Caco-2 (cell line): ENCODE data around the gene FBXO36. TPM values are rescaled to one million over a fixed set of nuclear protein-coding genes. Genes with fewer than 3 reads are reported as not detected.
A peak's percentile ranks its signal among the peaks of the same experiment; 100 is the strongest.

ENCODE experiments used
- BruUV-seq: library from RNA; stranded (reverse); fragments of 400-500 nt; replicated peaks from 2 replicates; lab custom pipeline; 2021; lab: Mats Ljungman, UMichigan
- CTCF ChIA-PET: fragments of 300-600 bp; sonication (Branson Sonifier 250); formaldehyde crosslinking; loops from one replicate; lab custom pipeline; 2022; ENCODE audit warnings: antibody characterized with exemption; lab: Charles Lee
- POLR2A ChIA-PET: fragments of 300-600 bp; sonication (Branson Sonifier 250); formaldehyde crosslinking; loops from one replicate; lab custom pipeline; 2022; ENCODE audit warnings: antibody characterized with exemption; lab: Charles Lee
- DNase-seq, 2 experiments: peaks; one replicate each; pipeline versions ENCODE4 v3.0.0 to v3.0.0-alpha.2; 2020 to 2022
- H3K27me3 ChIP-seq: replicated peaks from 2 replicates; pipeline ENCODE4 v1.6.0; 2011; ENCODE audit warnings: low read length; ENCODE audit not compliant: control insufficient read depth, insufficient read depth
- H3K36me3 ChIP-seq: 2 replicates; pipeline ENCODE4 v1.5.1; 2011; ENCODE audit warnings: low read length; ENCODE audit not compliant: control insufficient read depth, insufficient read depth
- H3K4me1 ChIP-seq: fragments of 250-450 bp; sonication (Bioruptor Pico); 2 replicates; pipeline ENCODE4 v1.5.1; 2020; ENCODE audit warnings: mild to moderate bottlenecking
- H3K4me3 ChIP-seq: 2 replicates; pipeline ENCODE4 v1.5.1; 2011; ENCODE audit warnings: low read depth, mild to moderate bottlenecking, control low read depth, low read length
- H3K9me3 ChIP-seq: fragments of 250-450 bp; sonication (Bioruptor Pico); 2 replicates; pipeline ENCODE4 v1.5.1; 2020; ENCODE audit warnings: mild to moderate bottlenecking, moderate library complexity
- H3K27ac Mint-ChIP-seq: one replicate; pipeline ENCODE4 v1.8.0; 2022; ENCODE audit warnings: mixed read lengths; ENCODE audit not compliant: unreplicated experiment
- H3K27me3 Mint-ChIP-seq: one replicate; pipeline ENCODE4 v1.8.0; 2022; ENCODE audit warnings: mixed read lengths; ENCODE audit not compliant: insufficient read depth, unreplicated experiment
- H3K36me3 Mint-ChIP-seq: one replicate; pipeline ENCODE4 v1.8.0; 2022; ENCODE audit warnings: mild to moderate bottlenecking, mixed read lengths; ENCODE audit not compliant: insufficient read depth, unreplicated experiment
- H3K4me1 Mint-ChIP-seq: one replicate; pipeline ENCODE4 v1.8.0; 2022; ENCODE audit warnings: low read depth, mixed read lengths; ENCODE audit not compliant: unreplicated experiment
- H3K4me3 Mint-ChIP-seq: one replicate; pipeline ENCODE4 v1.8.0; 2022; ENCODE audit warnings: mild to moderate bottlenecking, moderate library complexity, mixed read lengths; ENCODE audit not compliant: unreplicated experiment
- H3K9me3 Mint-ChIP-seq: one replicate; pipeline ENCODE4 v1.8.0; 2022; ENCODE audit warnings: mixed read lengths; ENCODE audit not compliant: unreplicated experiment
- intact Hi-C: fragments of 100-400 bp; cut with micrococcal nuclease; formaldehyde crosslinking; loops from one replicate; pipeline ENCODE4 v1.10.0; 2022; ENCODE audit not compliant: unreplicated experiment
- total RNA-seq: library from RNA; stranded (reverse); gene quantifications from 2 replicates; pipeline ENCODE4 v1.2.3, GENCODE V29; 2022
- TF ChIP-seq, protein P1 (sequence below), 2 experiments: fragments of 200-600 bp in 1 of 2; IDR thresholded peaks; 1 replicate in 1 of 2; 2 replicates in 1 of 2; pipeline versions ENCODE4 v1.5.1 to v1.8.0; 2011 to 2022; ENCODE audit warnings: antibody characterized with exemption in 1 of 2, control low read depth in 1 of 2, inconsistent platforms in 1 of 2, low read depth in 1 of 2, low read length in 1 of 2, mild to moderate bottlenecking in 1 of 2, moderate library complexity in 1 of 2; ENCODE audit not compliant: insufficient read depth in 1 of 2, severe bottlenecking in 1 of 2, unreplicated experiment in 1 of 2

FBXO36 gene
- total RNA-seq, 1 experiment from 2014 or later = 0.64 TPM

DNA sequence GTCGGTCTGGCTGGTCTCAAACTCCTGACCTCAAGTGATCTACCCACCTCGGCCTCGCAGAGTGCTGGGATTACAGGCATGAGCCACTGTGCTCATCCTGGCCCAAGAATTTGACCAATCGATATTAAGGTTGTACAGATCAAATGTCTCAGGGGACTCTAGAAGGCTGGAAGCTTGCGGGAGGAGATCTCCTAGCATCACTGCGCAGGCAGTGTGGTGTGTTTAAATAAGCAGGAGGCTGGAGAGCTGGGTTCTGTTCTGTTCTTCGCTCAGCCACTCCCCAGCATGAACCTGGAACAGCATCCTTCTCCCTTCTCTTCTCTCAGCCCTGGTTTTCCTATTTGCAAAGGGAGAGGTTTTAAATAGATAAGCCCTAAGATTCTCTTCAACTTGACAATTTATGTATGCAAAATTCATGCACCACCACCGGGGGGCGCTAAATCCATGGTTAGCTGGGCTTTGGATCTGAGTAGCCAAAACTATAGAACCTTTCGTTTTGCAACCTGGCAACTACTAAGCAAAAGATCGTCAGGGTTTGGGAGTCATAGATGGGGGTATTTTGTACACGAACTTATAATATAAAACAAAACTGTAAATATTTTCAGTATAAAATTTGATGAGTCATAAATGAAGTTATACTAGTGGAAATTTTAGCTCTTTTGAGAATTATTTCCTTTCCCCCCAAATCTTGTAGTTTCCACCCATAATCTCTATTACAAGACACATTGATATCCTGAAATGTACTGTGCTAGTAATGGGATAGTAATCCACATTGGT lies 85.8 kb downstream of the FBXO36 start:
- no TSS peak for BruUV-seq
- ChIA-PET CTCF (interaction anchor here (1.4 kb wide), 1 partner anchor 152 kb away, joined by 5 read pairs; no protein-coding TSS in a partner anchor), POLR2A (no interaction called here)
- no peaks in the 10 kb centered on the region for H3K4me1 Mint-ChIP-seq
- Histone ChIP-seq H3K4me3 (no peak overlapping the region), H3K9me3 (no peaks in the 10 kb centered on the region), H3K36me3 (no peaks in the 10 kb centered on the region), H3K27me3 (no peaks in the 10 kb centered on the region), H3K4me1 (no peaks in the 10 kb centered on the region)
- H3K9me3 Mint-ChIP-seq = no peaks in the 10 kb centered on the region
- intact Hi-C loops = loop anchor here (1.0 kb wide), 3 partner anchors 59 to 603 kb away; no protein-coding TSS in a partner anchor
- H3K4me3 Mint-ChIP-seq = no peak overlapping the region
- peak; percentile 60 to 66 for DNase-seq
- H3K36me3 Mint-ChIP-seq = no peaks in the 10 kb centered on the region
- no peaks in the 10 kb centered on the region for H3K27me3 Mint-ChIP-seq
- TF ChIP-seq, protein P1, sequence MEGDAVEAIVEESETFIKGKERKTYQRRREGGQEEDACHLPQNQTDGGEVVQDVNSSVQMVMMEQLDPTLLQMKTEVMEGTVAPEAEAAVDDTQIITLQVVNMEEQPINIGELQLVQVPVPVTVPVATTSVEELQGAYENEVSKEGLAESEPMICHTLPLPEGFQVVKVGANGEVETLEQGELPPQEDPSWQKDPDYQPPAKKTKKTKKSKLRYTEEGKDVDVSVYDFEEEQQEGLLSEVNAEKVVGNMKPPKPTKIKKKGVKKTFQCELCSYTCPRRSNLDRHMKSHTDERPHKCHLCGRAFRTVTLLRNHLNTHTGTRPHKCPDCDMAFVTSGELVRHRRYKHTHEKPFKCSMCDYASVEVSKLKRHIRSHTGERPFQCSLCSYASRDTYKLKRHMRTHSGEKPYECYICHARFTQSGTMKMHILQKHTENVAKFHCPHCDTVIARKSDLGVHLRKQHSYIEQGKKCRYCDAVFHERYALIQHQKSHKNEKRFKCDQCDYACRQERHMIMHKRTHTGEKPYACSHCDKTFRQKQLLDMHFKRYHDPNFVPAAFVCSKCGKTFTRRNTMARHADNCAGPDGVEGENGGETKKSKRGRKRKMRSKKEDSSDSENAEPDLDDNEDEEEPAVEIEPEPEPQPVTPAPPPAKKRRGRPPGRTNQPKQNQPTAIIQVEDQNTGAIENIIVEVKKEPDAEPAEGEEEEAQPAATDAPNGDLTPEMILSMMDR (IDR thresholded peaks at IDR 0.05; ENCODE audit: insufficient read depth in 1 of 2, low read depth in 1 of 2, low read length in 1 of 2, severe bottlenecking in 1 of 2, unreplicated experiment in 1 of 2) = peak; percentile 60 to 61
- no peak overlapping the region for H3K27ac Mint-ChIP-seq

- Mint-ChIP-seq H3K27me3 (no peaks in the 10 kb centered on the region), H3K4me1 (no peaks in the 10 kb centered on the region), H3K36me3 (no peaks in the 10 kb centered on the region), H3K27ac (no peak overlapping the region), H3K4me3 (no peak overlapping the region), H3K9me3 (no peaks in the 10 kb centered on the region)
- no peak for DNase-seq
- ChIA-PET POLR2A (no interaction called here), CTCF (interaction anchor here (1.2 to 1.4 kb wide), 2 partner anchors 58 to 151 kb away, joined by 4 to 5 read pairs; no protein-coding TSS in a partner anchor)
- Histone ChIP-seq H3K4me3 (no peak overlapping the region), H3K4me1 (no peaks in the 10 kb centered on the region), H3K36me3 (no peaks in the 10 kb centered on the region), H3K27me3 (no peaks in the 10 kb centered on the region), H3K9me3 (no peaks in the 10 kb centered on the region)
- TF ChIP-seq, protein P1 (IDR thresholded peaks at IDR 0.05; ENCODE audit: insufficient read depth in 1 of 2, low read depth in 1 of 2, low read length in 1 of 2, severe bottlenecking in 1 of 2, unreplicated experiment in 1 of 2) = no peak
- no TSS peak for BruUV-seq
- intact Hi-C loops = loop anchor here (1.0 kb wide), 3 partner anchors 59 to 603 kb away; no protein-coding TSS in a partner anchor
These were observed 86.4 kb downstream of the FBXO36 start for GRCh38 chr2:230008708-230009066.

GRCh38 chr2:230010501-230010900 lies 88.2 kb downstream of the FBXO36 start:
- Mint-ChIP-seq H3K4me3 (no peak overlapping the region), H3K27ac (no peak overlapping the region), H3K36me3 (no peaks in the 10 kb centered on the region), H3K27me3 (no peaks in the 10 kb centered on the region), H3K9me3 (no peaks in the 10 kb centered on the region), H3K4me1 (no peaks in the 10 kb centered on the region)
- Histone ChIP-seq H3K4me1 (no peaks in the 10 kb centered on the region), H3K4me3 (no peak overlapping the region), H3K36me3 (no peaks in the 10 kb centered on the region), H3K27me3 (no peaks in the 10 kb centered on the region), H3K9me3 (no peaks in the 10 kb centered on the region)
- intact Hi-C loops = no loop called here
- ChIA-PET CTCF (no interaction called here), POLR2A (no interaction called here)
- no peak for DNase-seq
- BruUV-seq = no TSS peak
- TF ChIP-seq, protein P1 (IDR thresholded peaks at IDR 0.05; ENCODE audit: insufficient read depth in 1 of 2, low read depth in 1 of 2, low read length in 1 of 2, severe bottlenecking in 1 of 2, unreplicated experiment in 1 of 2) = no peak
